ENCODE results near the gene MLLT1.
A peak's percentile ranks its signal among the peaks of the same experiment; 100 is the strongest.

The MLLT1 gene

DNA sequence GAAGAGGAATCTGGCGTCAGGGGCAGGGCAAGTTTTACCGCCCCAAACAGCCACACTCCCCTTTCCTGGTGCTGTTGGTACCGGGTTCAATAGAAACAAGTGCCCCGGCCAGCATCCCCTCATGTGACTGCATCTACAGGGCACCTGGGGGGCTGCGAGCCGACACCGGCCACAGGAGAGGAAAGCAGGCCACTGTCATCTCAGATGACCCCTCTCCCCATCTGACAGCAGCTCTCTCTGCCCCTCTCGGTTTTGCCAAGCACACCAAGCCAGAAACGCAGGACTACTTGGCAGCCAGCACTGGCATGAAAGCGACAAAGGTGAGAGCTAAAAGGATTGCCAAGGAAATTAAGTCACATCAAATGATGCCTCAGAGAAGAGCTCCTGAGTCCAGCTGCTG is 37.1 kb downstream of the MLLT1 start:
- H3K4me3 ChIP-seq (replicated peaks; ENCODE audit: low read depth, low read length), result no peak overlapping the region
- TF ChIP-seq, protein P1, sequence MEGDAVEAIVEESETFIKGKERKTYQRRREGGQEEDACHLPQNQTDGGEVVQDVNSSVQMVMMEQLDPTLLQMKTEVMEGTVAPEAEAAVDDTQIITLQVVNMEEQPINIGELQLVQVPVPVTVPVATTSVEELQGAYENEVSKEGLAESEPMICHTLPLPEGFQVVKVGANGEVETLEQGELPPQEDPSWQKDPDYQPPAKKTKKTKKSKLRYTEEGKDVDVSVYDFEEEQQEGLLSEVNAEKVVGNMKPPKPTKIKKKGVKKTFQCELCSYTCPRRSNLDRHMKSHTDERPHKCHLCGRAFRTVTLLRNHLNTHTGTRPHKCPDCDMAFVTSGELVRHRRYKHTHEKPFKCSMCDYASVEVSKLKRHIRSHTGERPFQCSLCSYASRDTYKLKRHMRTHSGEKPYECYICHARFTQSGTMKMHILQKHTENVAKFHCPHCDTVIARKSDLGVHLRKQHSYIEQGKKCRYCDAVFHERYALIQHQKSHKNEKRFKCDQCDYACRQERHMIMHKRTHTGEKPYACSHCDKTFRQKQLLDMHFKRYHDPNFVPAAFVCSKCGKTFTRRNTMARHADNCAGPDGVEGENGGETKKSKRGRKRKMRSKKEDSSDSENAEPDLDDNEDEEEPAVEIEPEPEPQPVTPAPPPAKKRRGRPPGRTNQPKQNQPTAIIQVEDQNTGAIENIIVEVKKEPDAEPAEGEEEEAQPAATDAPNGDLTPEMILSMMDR (IDR thresholded peaks at IDR 0.05; ENCODE audit: low read length, missing control alignments), result no peak
- no peak for DNase-seq (ENCODE audit: low read depth)

DNA sequence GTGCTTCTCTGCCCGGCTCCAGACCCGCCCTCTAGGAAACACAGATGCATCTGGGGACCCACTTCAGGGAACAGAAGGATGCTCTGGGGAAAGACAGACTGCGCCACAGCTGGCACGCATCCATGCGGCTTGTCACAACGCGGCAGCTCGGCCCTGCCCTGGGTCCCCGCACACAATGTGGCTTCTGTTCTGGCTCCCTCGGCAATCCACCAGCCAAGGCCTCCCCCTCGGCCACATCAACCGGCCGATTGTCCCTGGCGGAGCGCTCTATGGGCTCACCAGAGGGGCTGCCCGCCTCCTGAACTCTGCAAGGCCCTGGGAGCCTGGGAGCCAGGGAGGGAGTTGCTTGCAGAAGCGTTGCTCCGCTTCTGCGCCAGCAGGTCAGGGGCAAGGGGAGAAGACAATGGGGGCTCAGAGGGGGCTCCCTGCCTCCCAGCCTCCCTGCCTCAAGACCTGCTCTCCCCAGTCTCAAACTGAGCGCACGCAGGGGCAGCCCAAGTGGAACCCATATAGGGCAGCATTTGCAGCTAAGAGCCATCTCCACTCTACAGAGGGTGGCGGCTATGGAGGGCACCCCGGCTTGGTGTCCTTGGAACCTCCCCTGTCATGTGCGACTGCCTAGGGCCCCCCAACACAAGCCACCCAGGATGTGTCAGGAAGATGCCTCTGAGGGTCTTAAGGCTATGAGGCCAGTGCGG is 37.9 kb downstream of the MLLT1 start:
- no peak overlapping the region for H3K4me3 ChIP-seq (replicated peaks; ENCODE audit: low read depth, low read length)
- no peak for DNase-seq (ENCODE audit: low read depth)
- TF ChIP-seq, protein P1 (IDR thresholded peaks at IDR 0.05; ENCODE audit: low read length, missing control alignments), result no peak

DNA sequence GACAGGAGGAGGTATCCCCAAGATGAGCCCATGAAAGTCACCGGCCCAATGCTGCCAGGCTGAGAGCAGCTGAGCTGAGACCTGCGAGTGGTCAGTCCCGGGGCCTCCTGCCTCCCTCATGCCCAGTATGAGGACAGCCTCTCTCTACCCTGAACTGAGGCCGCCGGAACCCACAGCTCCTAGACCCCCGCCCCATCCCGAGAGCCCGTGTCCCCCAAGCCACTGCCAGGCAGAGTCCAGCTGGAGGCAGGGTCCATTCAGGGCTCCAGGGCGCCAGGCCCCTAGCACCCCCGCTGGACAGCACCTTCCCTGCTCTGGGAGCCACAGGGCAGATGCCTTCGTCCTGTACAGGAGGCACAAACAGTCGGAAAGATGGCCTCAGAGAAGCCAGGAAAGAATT is 38.7 kb downstream of the MLLT1 start:
- TF ChIP-seq, protein P1 (IDR thresholded peaks at IDR 0.05; ENCODE audit: low read length, missing control alignments), result no peak
- no peak for DNase-seq (ENCODE audit: low read depth)
- H3K4me3 ChIP-seq (replicated peaks; ENCODE audit: low read depth, low read length), result no peak overlapping the region

DNA sequence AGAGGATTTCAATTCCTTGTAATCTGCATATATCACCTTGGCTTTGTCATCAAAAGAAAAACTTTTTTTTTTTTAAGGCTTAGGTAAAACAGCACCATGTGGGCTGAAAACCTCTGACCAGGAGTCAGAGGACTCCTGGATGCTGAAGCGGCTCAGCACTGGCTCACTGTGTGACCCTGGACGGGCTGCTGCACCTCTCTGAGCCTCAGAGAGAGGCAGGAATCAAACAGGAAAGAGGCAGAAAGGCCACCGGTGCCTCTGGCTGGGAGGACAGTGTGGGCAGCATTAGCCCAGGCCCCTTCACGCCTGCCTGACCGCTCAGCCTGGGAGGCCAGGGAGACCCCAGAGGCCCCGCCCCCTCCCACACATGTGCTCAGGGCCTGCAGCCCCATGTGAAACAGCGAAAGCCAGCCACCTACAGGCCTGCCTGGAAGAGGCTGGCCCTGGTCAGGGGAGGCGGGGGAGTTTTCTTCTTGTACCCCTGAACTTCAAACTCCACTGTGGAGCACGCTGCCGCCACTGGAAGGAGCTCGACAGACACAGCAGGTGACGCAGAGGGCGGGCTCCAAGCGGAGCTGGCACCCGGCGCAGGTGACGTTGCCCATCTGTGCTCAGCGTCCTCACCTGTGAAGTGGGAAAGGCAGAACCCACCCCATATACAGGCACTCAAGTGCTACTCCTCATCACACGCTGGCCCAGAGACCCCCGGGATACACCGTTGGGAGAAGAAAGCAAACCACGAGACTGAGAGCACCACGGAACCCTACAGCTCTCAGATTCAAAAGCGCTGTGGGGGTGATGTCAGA is 39.7 kb downstream of the MLLT1 start:
- DNase-seq (ENCODE audit: low read depth), result no peak
- no peak overlapping the region for H3K4me3 ChIP-seq (replicated peaks; ENCODE audit: low read depth, low read length)
- TF ChIP-seq, protein P1 (IDR thresholded peaks at IDR 0.05; ENCODE audit: low read length, missing control alignments), result no peak

DNA sequence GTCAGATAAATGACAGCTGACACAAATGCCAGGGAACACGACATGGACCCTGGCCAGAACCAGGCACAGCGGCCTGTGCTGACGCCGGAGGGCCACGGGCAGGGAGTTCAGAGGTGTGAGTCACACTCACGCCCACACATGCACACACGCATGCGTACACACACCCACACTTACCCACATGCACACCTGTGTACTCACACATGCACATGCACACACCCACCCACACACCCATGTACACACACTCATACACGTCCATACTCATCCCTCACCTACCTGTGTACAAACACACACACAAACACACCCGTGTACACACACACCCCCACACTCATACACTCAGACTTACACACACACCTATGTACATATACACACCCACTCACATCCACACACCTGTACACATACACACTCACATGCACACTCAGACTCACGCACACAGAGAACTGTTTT is 40.4 kb downstream of the MLLT1 start:
- DNase-seq (ENCODE audit: low read depth), result peak; percentile 59
- TF ChIP-seq, protein P1 (IDR thresholded peaks at IDR 0.05; ENCODE audit: low read length, missing control alignments), result no peak

DNA sequence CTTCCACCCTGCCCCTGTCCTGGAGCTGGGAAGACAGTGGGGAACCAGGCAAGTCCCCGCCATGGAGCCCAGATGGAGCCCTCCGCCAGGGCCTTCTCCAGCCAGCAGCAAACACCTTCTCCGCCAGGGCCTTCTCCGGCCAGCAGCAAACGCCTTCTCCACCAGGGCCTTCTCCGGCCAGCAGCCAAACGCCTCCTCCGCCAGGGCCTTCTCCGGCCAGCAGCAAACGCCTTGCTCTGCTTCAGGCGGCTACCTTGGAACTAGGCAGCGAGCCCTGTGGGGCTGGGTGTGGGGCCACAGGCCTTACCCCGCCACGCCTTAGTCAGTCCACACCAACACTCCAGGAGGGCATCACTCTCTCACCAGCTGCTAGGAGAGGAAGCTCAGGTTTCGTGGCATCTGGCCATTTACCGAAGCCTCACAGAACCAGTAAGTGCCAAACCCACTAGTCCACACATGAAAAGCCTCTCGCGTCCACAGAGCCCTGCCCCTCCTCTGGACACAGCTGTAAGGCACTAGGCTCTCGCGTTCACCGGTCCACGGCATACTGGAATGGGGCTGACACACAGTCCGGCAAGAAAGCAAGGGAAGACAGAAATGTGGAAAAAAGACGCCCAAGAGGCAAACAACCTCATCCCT is 41.0 kb downstream of the MLLT1 start:
- DNase-seq (ENCODE audit: low read depth), result peak; percentile 68
- H3K4me3 ChIP-seq (replicated peaks; ENCODE audit: low read depth, low read length), result no peak overlapping the region
- TF ChIP-seq, protein P1 (IDR thresholded peaks at IDR 0.05; ENCODE audit: low read length, missing control alignments), result no peak

More for the DNA sequence above, 40.4 kb downstream of the MLLT1 start:
- no peak overlapping the region for H3K4me3 ChIP-seq (replicated peaks; ENCODE audit: low read depth, low read length)

Measured in fibroblast of pulmonary artery (primary cell).